Fibroblast of villous mesenchyme (primary cell): Measurements from ENCODE around the gene S100A3. TPM values are rescaled to one million over a fixed set of nuclear protein-coding genes. Genes with fewer than 3 reads are reported as not detected.
"Not testable (repeated sequence)": the region's sequence is repeated elsewhere in the genome, so short reads cannot be mapped to it uniquely, and the experiment has no call there.

ENCODE experiments used
- DNase-seq: peaks from one replicate; pipeline ENCODE4 v3.0.0-alpha.2; 2010; ENCODE audit warnings: low read depth
- H3K4me3 ChIP-seq: 2 replicates; pipeline ENCODE4 v1.5.1; 2011; ENCODE audit warnings: low read depth, mild to moderate bottlenecking, low read length
- CTCF ChIP-seq: IDR thresholded peaks from 2 replicates; pipeline ENCODE4 v1.5.1; 2012; ENCODE audit warnings: low read depth, mild to moderate bottlenecking, low read length; ENCODE audit not compliant: insufficient read depth
- total RNA-seq: library from RNA; depleted of rRNA; stranded (reverse); fragments of >200 nt; gene quantifications from 2 replicates; pipeline ENCODE4 v1.2.3, GENCODE V29; 2012

S100A3 gene
- total RNA-seq, 1 donor: 20.3 TPM

GRCh38 chr1:153526132-153526543, 22.9 kb downstream of the S100A3 start:
- DNase-seq: no peak
- no peak overlapping the region for H3K4me3 ChIP-seq
- TF ChIP-seq CTCF: no peak

DNA sequence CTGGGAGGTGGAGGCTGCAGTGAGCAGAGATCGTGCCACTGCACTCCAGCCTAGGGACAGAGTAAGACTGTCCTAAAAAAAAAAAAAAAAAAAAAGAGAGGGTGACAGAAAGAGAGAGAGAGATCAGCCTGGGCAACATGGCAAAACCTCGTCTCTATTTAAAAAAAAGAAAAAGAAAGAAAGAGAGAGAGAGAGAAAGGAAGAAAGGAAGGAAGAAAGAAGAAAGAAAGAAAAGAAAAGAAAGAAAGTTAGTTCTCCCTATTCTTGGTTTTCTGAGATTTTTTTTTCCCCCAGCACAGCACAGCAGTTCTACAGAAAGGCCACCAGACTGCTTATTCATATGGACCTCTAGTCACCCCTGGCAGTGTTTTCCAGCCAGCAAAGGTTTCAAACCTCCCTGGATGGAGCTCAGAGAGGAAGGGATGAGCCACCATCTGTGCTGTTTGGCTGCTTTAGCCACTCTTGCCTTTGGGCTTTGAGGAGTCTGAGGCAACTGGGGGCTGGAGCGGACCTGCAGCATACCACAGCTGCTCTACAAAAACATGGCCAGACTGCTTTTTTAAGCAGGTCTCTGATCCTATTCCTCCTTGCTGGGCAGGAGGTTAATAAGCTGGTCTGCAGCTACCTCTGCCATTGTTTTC, 23.9 kb downstream of the S100A3 start:
- no peak overlapping the region for H3K4me3 ChIP-seq
- TF ChIP-seq CTCF: no peak
- peak; percentile 34 for DNase-seq

DNA sequence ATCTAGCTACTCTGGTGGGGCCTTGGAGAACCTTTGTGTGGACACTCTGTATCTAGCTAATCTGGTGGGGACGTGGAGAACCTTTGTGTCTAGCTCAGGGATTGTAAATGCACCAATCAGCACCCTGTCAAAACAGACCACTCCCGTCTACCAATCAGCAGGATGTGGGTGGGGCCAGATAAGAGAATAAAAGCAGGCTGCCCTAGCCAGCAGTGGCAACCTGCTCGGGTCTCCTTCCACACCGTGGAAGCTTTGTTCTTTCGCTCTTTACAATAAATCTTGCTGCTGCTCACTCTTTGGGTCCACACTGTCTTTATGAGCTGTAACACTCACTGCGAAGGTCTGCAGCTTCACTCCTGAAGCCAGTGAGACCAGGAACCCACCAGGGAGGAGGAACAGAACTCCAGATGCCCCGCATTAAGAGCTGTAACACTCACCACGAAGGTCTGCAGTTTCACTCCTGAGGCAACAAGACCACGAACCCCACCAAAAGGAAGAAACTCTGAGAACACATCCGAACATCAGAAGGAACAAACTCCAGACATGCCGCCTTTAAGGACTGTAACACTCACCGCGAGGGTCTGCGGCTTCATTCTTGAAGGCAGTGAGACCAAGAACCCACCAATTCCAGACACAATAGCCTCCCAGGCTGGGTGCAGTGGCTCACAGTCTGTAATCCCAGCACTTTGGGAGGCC, 26.6 kb downstream of the S100A3 start:
- not testable (repeated sequence) for DNase-seq, H3K4me3 ChIP-seq

- not testable (repeated sequence) for H3K4me3 ChIP-seq, DNase-seq
Observed at GRCh38 chr1:153521808-153522207, 27.2 kb downstream of the S100A3 start.

GRCh38 chr1:153520818-153521476, 28.1 kb downstream of the S100A3 start:
- no peak overlapping the region for H3K4me3 ChIP-seq
- DNase-seq: no peak
- TF ChIP-seq CTCF: no peak

GRCh38 chr1:153520137-153520691, 28.8 kb downstream of the S100A3 start:
- not testable (repeated sequence) for H3K4me3 ChIP-seq

DNA sequence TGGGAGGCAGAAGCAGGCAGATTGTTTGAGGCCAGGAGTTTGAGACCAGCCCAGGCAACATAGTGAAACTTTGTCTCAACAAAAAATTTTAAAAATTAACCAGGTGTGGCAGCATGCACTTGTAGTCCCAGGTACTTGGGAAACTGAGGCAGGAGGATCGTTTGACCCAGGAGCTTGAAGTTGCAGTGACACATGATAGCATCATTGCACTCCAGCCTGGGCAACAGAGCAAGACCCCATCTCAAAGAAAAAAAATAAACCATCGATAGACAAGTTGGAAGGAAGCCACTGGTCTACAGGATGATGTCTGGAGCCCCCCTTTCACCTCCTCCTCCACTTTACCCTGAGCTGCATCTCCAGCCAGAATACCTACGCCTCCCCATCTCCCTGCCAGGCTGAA, 29.8 kb downstream of the S100A3 start:
- H3K4me3 ChIP-seq: no peak overlapping the region
- TF ChIP-seq CTCF: no peak
- no peak for DNase-seq

More at GRCh38 chr1:153520137-153520691, 28.8 kb downstream of the S100A3 start:
- DNase-seq: not testable (repeated sequence)
